Activated T-cell treated with anti-CD3 and anti-CD28 coated beads, Interleukin-2, amount 50 U/mL, for 72 hours (primary cell): ENCODE measurements around the gene LSM3. TPM values are rescaled to one million over a fixed set of nuclear protein-coding genes. Genes with fewer than 3 reads are reported as not detected.

Experiments
- ATAC-seq, 2 donors: fragments of 150-1000 bp; cut with Tn5 transposase; replicated peaks in 1 of 2; 2 replicates each; pipeline ENCODE4 v1.10.0; 2021; ENCODE audit warnings: moderate library complexity in 2 of 2, mild to moderate bottlenecking in 1 of 2
- DNase-seq, 2 donors: peaks; one replicate each; pipeline ENCODE4 v3.0.0; 2021 to 2022; ENCODE audit warnings: mixed read lengths in 1 of 2
- H3K27ac Mint-ChIP-seq: one replicate; pipeline ENCODE4 v1.8.0; 2022; ENCODE audit warnings: mild to moderate bottlenecking, moderate library complexity, mixed read lengths
- H3K27me3 Mint-ChIP-seq: one replicate; pipeline ENCODE4 v1.8.0; 2022; ENCODE audit warnings: low read depth, mixed read lengths
- H3K36me3 Mint-ChIP-seq, 2 donors: one replicate each; pipeline ENCODE4 v1.8.0; 2022; ENCODE audit warnings: mixed read lengths in 2 of 2, mild to moderate bottlenecking in 1 of 2; ENCODE audit not compliant: insufficient read depth in 2 of 2
- H3K4me1 Mint-ChIP-seq: one replicate; pipeline ENCODE4 v1.8.0; 2022; ENCODE audit warnings: low read depth, mixed read lengths
- H3K4me3 Mint-ChIP-seq, 2 donors: one replicate each; pipeline ENCODE4 v1.8.0; 2022; ENCODE audit warnings: mild to moderate bottlenecking in 2 of 2, mixed read lengths in 2 of 2, moderate library complexity in 2 of 2
- H3K9me3 Mint-ChIP-seq, 2 donors: one replicate each; pipeline ENCODE4 v1.8.0; 2022; ENCODE audit warnings: mixed read lengths in 2 of 2
- total RNA-seq, 2 donors: library from RNA; stranded (reverse); gene quantifications; one replicate each; pipeline ENCODE4 v1.2.3, GENCODE V29; 2022

LSM3 gene
- total RNA-seq, 2 donors from 2014 or later: 12.4 to 14.3 TPM

DNA sequence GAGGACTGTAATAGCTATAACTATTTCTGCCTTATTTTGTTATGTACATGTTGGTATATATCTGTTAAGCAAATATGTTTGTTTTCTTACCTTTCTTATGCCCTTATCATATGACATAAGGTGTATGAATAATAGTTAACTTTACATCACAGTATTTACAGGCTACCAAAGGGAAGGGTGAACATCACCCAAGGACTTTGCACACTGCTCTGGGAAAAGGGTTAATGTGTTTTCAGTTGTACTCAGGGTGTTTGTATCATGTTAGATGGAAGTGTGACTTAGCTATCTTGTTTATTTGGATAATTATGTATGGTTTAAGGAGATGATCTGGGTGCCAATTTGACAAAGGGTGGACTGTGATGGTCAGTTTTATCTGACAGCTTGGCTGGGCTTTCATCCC, 60.3 kb downstream of the LSM3 start:
- Mint-ChIP-seq H3K4me1 (peaks cover 14% of the 10 kb centered on the region), H3K27me3 (peaks cover 9% of the 10 kb centered on the region), H3K36me3 (peaks cover 0 to 4% of the 10 kb centered on the region in 2 donors), H3K9me3 (no peaks in the 10 kb centered on the region), H3K27ac (no peak overlapping the region), H3K4me3 (no peak overlapping the region)
- DNase-seq (no peak), ATAC-seq (no peak)

- H3K9me3 Mint-ChIP-seq: no peaks in the 10 kb centered on the region
- H3K4me3 Mint-ChIP-seq: no peak overlapping the region
- no peaks in the 10 kb centered on the region for H3K36me3 Mint-ChIP-seq
- H3K27ac Mint-ChIP-seq: no peak overlapping the region
- H3K27me3 Mint-ChIP-seq: peaks cover under 1% of the 10 kb centered on the region
- DNase-seq: no peak
- ATAC-seq: no peak
- H3K4me1 Mint-ChIP-seq: peaks cover 5% of the 10 kb centered on the region
Measured at GRCh38 chr3:14239940-14240339, 61.3 kb downstream of the LSM3 start.

- H3K4me1 Mint-ChIP-seq: peaks cover under 1% of the 10 kb centered on the region
- ATAC-seq (no peak), DNase-seq (no peak)
- no peaks in the 10 kb centered on the region for H3K9me3 Mint-ChIP-seq
- H3K4me3 Mint-ChIP-seq: no peak overlapping the region
- H3K36me3 Mint-ChIP-seq: no peaks in the 10 kb centered on the region
- no peaks in the 10 kb centered on the region for H3K27me3 Mint-ChIP-seq
- no peak overlapping the region for H3K27ac Mint-ChIP-seq
Measured at GRCh38 chr3:14240366-14240765, 61.7 kb downstream of the LSM3 start.

DNA sequence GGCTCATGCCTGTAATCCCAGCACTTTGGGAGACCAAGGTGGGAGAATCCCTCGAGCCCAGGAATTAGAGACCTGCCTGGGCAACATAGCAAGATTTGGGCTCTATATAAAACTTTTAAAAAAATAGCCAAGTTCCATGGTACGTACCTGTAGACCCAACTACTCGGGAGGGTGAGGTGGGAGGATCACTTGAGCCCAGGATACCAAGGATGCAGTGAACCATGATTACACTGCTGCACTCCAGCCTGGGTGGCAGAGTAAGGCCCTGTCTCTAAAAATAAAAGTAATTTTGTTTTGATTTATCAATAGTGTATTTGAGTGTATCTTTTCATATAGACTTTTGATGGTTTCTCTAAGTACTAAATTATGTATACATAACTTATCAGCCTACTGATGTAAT, 63.1 kb downstream of the LSM3 start:
- no peak for ATAC-seq
- Mint-ChIP-seq H3K9me3 (no peaks in the 10 kb centered on the region), H3K4me1 (no peaks in the 10 kb centered on the region), H3K27me3 (no peaks in the 10 kb centered on the region), H3K4me3 (no peak overlapping the region), H3K27ac (no peak overlapping the region), H3K36me3 (no peaks in the 10 kb centered on the region)
- DNase-seq: no peak

GRCh38 chr3:14242490-14243311, 64.1 kb downstream of the LSM3 start:
- H3K27ac Mint-ChIP-seq: no peak overlapping the region
- ATAC-seq: no peak
- H3K36me3 Mint-ChIP-seq: no peaks in the 10 kb centered on the region

DNA sequence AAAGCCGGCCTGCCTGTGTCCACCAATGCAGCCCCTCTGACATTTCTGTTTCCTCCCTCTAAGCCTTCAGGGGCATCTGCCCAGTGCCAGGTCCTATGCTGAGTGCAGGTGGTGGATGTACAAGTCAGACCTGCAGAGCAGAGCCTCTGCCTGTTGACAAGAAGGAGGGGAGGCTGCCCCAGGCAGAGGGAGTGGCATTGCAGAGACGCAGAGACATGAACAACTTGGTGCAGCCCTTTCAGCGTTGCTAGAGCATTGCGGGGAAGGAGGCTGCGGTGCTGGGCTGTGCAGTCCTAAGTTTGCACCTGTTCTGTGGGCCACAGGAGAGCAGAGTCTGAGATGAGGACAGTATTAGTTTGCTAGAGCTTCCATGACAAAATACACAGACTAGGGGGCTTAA, 65.2 kb downstream of the LSM3 start:
- no peak for ATAC-seq
- Mint-ChIP-seq H3K27ac (no peak overlapping the region), H3K9me3 (no peaks in the 10 kb centered on the region), H3K4me3 (no peak overlapping the region), H3K4me1 (no peaks in the 10 kb centered on the region), H3K36me3 (no peaks in the 10 kb centered on the region), H3K27me3 (no peaks in the 10 kb centered on the region)
- DNase-seq: no peak

More at GRCh38 chr3:14242490-14243311, 64.1 kb downstream of the LSM3 start:
- no peaks in the 10 kb centered on the region for H3K27me3 Mint-ChIP-seq
- no peak overlapping the region for H3K4me3 Mint-ChIP-seq
- no peaks in the 10 kb centered on the region for H3K4me1 Mint-ChIP-seq
- no peaks in the 10 kb centered on the region for H3K9me3 Mint-ChIP-seq
- DNase-seq: no peak

DNA sequence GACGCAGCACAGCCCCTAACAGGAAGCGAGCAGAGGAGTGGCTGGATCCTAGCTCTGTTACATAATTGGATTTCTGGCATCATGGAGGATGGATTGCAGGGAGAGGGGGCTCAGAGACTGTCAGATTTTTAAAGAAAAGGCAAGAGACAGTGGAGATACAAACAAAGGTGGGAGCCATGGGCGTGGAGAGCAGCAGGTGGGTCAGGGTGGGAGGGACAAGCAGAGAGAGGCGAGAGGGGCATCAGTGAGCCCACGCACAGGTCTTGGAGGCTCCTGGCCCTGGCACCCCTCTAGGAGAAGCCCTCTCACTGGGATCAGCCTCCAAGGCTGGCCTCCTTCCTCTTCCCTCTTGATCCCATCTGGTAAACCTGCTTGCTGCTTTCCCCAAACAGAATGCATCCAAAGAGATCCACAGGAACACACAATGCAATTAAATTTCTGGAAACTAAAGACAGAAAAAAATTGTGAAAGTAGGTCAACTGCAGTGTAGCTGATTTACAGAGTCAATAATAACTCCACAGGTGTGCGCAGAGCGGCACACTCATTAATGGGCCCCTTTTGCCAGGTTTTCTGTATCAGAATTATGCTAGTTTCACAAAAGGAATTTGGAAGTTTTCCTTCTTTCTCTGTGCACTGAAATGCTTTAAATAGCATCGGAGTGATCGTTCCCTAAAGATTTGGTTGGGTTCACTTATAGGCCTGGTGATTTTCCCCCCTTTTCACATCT, 66.1 kb downstream of the LSM3 start:
- no peak overlapping the region for H3K4me3 Mint-ChIP-seq
- ATAC-seq: no peak
- DNase-seq: no peak
- no peaks in the 10 kb centered on the region for H3K4me1 Mint-ChIP-seq
- H3K9me3 Mint-ChIP-seq: no peaks in the 10 kb centered on the region
- H3K27ac Mint-ChIP-seq: no peak overlapping the region
- no peaks in the 10 kb centered on the region for H3K27me3 Mint-ChIP-seq
- H3K36me3 Mint-ChIP-seq: no peaks in the 10 kb centered on the region

DNA sequence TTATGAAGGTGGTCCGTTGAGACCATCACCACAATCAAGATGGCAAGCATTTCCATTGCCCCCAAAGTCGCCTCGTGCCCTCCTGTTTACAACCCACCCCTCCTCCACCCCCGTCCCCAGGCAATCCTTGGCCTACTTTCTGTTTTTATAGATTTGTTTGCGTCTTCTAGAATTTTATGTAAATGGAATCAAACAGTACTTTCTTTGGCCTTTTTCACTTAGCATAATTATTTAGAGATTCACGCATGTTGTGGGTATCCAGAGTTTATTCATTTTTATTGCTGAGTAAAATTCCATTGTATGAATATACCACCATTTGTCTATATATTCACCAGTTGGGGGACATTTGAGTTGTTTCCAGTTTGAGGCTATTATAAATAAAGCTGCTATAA, 66.6 kb downstream of the LSM3 start:
- Mint-ChIP-seq H3K9me3 (no peaks in the 10 kb centered on the region), H3K27ac (no peak overlapping the region), H3K4me3 (no peak overlapping the region), H3K36me3 (no peaks in the 10 kb centered on the region), H3K4me1 (no peaks in the 10 kb centered on the region), H3K27me3 (no peaks in the 10 kb centered on the region)
- ATAC-seq: no peak
- no peak for DNase-seq

- ATAC-seq: no peak
- Mint-ChIP-seq H3K27ac (no peak overlapping the region), H3K4me1 (no peaks in the 10 kb centered on the region), H3K9me3 (no peaks in the 10 kb centered on the region), H3K36me3 (no peaks in the 10 kb centered on the region), H3K27me3 (no peaks in the 10 kb centered on the region), H3K4me3 (no peak overlapping the region)
- no peak for DNase-seq
Measured at GRCh38 chr3:14245822-14246221, 67.2 kb downstream of the LSM3 start.

- Mint-ChIP-seq H3K27me3 (no peaks in the 10 kb centered on the region), H3K4me3 (no peak overlapping the region), H3K27ac (no peak overlapping the region), H3K9me3 (no peaks in the 10 kb centered on the region), H3K4me1 (no peaks in the 10 kb centered on the region), H3K36me3 (no peaks in the 10 kb centered on the region)
- DNase-seq: no peak
- ATAC-seq: no peak
Measured at GRCh38 chr3:14246414-14246813, 67.8 kb downstream of the LSM3 start.

DNA sequence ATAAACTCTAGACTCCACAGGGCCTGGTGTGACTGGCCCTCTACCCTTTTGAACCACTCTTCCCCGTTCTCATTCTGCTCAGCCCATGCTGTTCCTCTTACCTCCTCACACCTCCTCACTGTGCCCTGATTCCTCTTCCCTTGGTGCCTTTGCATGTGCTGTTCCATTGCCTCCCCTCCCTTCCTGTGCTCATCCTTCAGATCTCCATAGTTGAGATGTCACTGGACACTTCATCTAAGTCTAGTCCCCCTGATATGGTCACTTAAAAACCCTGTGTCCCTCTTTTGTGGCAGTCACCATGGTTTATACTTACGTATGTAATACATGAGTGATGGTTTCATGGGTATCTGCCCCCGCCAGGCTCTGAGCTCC, 69.8 kb downstream of the LSM3 start:
- no peak overlapping the region for H3K4me3 Mint-ChIP-seq
- ATAC-seq (no peak), DNase-seq (no peak)
- H3K27ac Mint-ChIP-seq: no peak overlapping the region
- no peaks in the 10 kb centered on the region for H3K9me3 Mint-ChIP-seq
- no peaks in the 10 kb centered on the region for H3K4me1 Mint-ChIP-seq
- no peaks in the 10 kb centered on the region for H3K36me3 Mint-ChIP-seq
- no peaks in the 10 kb centered on the region for H3K27me3 Mint-ChIP-seq

DNA sequence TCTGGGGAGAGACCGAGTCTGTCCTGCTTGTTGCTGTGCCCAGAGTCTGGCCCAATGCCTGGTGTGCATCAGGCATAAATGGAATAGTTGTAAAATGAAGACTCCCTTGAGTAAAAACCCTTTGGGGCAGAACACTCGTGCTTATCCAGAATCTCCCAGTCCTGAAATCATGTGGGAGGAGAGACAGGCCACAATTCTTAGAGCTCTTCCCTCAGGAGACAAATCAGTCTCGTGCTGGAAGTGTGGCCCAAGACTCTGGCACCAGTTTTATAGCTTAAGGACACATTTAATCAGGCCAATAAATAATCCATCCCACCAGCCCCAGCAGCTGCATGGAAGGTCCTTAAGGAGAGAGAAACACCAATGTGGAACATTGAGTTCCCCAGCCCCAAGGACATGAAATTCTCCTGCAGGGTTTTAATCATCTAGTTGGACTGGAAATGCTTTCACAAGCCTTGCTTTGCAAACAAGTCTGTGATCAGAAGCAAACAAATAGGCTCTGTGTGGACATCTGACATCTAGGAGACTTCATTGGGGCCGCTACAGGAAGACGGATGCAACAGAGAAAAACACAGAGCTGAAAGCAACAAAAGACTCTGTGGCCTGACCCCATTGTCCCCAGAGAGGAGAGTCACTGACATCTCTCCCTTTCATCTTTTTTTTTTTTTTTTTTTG, 70.4 kb downstream of the LSM3 start:
- ATAC-seq: no peak
- Mint-ChIP-seq H3K9me3 (no peaks in the 10 kb centered on the region), H3K4me3 (no peak overlapping the region), H3K27me3 (no peaks in the 10 kb centered on the region), H3K27ac (no peak overlapping the region), H3K36me3 (no peaks in the 10 kb centered on the region), H3K4me1 (no peaks in the 10 kb centered on the region)
- DNase-seq: no peak
